Loucy (cell line): ENCODE data around the gene HEBP1.

Experiments used
- EZH2phosphoT487 ChIP-seq: fragments of 200-600 bp; IDR thresholded peaks from 2 replicates; pipeline ENCODE4 v1.6.1; 2018; ENCODE audit warnings: antibody characterized with exemption, mild to moderate bottlenecking, moderate library complexity, borderline replicate concordance
- TF ChIP-seq, protein P1 (sequence below): fragments of 200-600 bp; sonication (generic); conservative IDR thresholded peaks from 2 replicates; pipeline ENCODE4 v1.5.1; 2014; ENCODE audit warnings: mild to moderate bottlenecking, antibody characterized with exemption, low read length

DNA sequence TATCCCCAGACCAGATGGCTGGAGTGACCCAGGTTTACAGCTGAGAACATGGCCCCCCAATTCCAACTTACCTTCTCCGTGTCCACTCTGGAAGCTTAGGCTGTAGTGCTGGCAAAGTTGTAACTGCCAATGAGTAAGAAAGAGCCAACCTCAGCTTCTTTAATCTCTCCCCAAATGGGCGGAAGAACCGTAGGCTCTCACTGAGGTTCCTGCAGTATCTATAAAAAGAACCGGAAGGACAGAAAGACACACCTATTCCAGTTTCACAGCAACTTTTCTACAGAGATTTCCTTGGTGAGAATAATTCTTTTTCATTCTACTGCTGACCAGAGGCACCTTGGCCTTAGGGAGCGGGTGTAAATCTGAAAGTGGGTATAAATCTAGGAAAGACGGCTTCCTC is 48.0 kb downstream of the HEBP1 start, which contains the start of gene GPRC5D:
- TF ChIP-seq, protein P1, sequence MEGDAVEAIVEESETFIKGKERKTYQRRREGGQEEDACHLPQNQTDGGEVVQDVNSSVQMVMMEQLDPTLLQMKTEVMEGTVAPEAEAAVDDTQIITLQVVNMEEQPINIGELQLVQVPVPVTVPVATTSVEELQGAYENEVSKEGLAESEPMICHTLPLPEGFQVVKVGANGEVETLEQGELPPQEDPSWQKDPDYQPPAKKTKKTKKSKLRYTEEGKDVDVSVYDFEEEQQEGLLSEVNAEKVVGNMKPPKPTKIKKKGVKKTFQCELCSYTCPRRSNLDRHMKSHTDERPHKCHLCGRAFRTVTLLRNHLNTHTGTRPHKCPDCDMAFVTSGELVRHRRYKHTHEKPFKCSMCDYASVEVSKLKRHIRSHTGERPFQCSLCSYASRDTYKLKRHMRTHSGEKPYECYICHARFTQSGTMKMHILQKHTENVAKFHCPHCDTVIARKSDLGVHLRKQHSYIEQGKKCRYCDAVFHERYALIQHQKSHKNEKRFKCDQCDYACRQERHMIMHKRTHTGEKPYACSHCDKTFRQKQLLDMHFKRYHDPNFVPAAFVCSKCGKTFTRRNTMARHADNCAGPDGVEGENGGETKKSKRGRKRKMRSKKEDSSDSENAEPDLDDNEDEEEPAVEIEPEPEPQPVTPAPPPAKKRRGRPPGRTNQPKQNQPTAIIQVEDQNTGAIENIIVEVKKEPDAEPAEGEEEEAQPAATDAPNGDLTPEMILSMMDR, result no peak
- no peak for TF ChIP-seq EZH2phosphoT487
